ENCODE results near the gene LYSMD1.

LYSMD1 gene

GRCh38 chr1:151135433-151136385 is 30.0 kb downstream of the LYSMD1 start:
- DNase-seq: peak in 1 of 2 experiments; percentile 42

GRCh38 chr1:151134991-151135390 is 30.7 kb downstream of the LYSMD1 start:
- DNase-seq: no peak

- DNase-seq: no peak
Measured at GRCh38 chr1:151134396-151134795, 31.3 kb downstream of the LYSMD1 start.

- no peak for DNase-seq
Measured at GRCh38 chr1:151133018-151133806, 32.5 kb downstream of the LYSMD1 start.

- no peak for DNase-seq
Measured at GRCh38 chr1:151132335-151133017, 33.2 kb downstream of the LYSMD1 start.

GRCh38 chr1:151131701-151132334 is 33.9 kb downstream of the LYSMD1 start:
- DNase-seq: peak in 1 of 2 experiments; percentile 29

GRCh38 chr1:151130987-151131586 is 34.6 kb downstream of the LYSMD1 start:
- peak; percentile 45 to 78 for DNase-seq

GRCh38 chr1:151128800-151129199 is 36.9 kb downstream of the LYSMD1 start:
- no peak for DNase-seq

GRCh38 chr1:151124763-151125403 is 40.8 kb downstream of the LYSMD1 start:
- no peak for DNase-seq

- no peak for DNase-seq
Measured at GRCh38 chr1:151113877-151114276, 51.8 kb downstream of the LYSMD1 start.

Measured in NCI-H526 (cell line).